CD4-positive, alpha-beta T cell (primary cell): ENCODE data around the gene TMSB15A. TPM values are rescaled to one million over a fixed set of nuclear protein-coding genes. Genes with fewer than 3 reads are reported as not detected.
"Not testable (repeated sequence)": the region's sequence is repeated elsewhere in the genome, so short reads cannot be mapped to it uniquely, and the experiment has no call there.

Source experiments
- ATAC-seq: fragments of 200-7000 bp; cut with Tn5 transposase; one replicate; pipeline ENCODE4 v1.10.0; 2022; ENCODE audit warnings: mild to moderate bottlenecking; ENCODE audit not compliant: poor library complexity
- CTCF ChIA-PET: fragments of 350-600 bp; sonication (Branson Sonifier 250); formaldehyde crosslinking; loops from one replicate; lab custom pipeline; 2021; ENCODE audit warnings: antibody characterized with exemption, inconsistent platforms; lab: Charles Lee
- POLR2A ChIA-PET: fragments of 350-600 bp; sonication (Branson Sonifier 250); formaldehyde crosslinking; loops from one replicate; lab custom pipeline; 2021; ENCODE audit warnings: antibody characterized with exemption, inconsistent platforms; lab: Charles Lee
- DNase-seq, 14 experiments: peaks; one replicate each; pipeline ENCODE4 v3.0.0-alpha.2; 2013 to 2020; ENCODE audit warnings: mixed read lengths in 2 of 14
- H3K27ac ChIP-seq, 2 donors: one replicate each; pipeline versions ENCODE4 v1.5.1 to v1.7.0; 2013; ENCODE audit warnings: low read length in 2 of 2, low read depth in 1 of 2, mild to moderate bottlenecking in 1 of 2
- H3K27me3 ChIP-seq, 2 experiments: 1 replicate in 1 of 2; 2 replicates in 1 of 2; pipeline versions ENCODE4 v1.6.1 to v1.7.0; 2013; ENCODE audit warnings: low read length in 2 of 2, control low read depth in 1 of 2, mild to moderate bottlenecking in 1 of 2, moderate library complexity in 1 of 2; ENCODE audit not compliant: insufficient read depth in 2 of 2, control insufficient read depth in 1 of 2
- H3K36me3 ChIP-seq: one replicate; pipeline ENCODE4 v1.6.1; 2013; ENCODE audit warnings: low read length, control low read depth; ENCODE audit not compliant: insufficient read depth
- H3K4me1 ChIP-seq: one replicate; pipeline ENCODE4 v1.6.1; 2013; ENCODE audit warnings: low read length, control low read depth; ENCODE audit not compliant: insufficient read depth
- H3K4me3 ChIP-seq: one replicate; pipeline ENCODE4 v1.5.1; 2013; ENCODE audit warnings: mild to moderate bottlenecking, low read length, moderate library complexity
- H3K9me3 ChIP-seq, 2 experiments: 1 replicate in 1 of 2; 2 replicates in 1 of 2; pipeline versions ENCODE4 v1.6.1 to v1.7.0; 2013; ENCODE audit warnings: low read length in 2 of 2, mild to moderate bottlenecking in 2 of 2, control low read depth in 1 of 2, moderate library complexity in 1 of 2; ENCODE audit not compliant: control insufficient read depth in 1 of 2, insufficient read depth in 1 of 2
- H3K27ac Mint-ChIP-seq: one replicate; pipeline ENCODE4 v1.8.0; 2020; ENCODE audit warnings: mixed read lengths
- H3K27me3 Mint-ChIP-seq: one replicate; pipeline ENCODE4 v1.8.0; 2021; ENCODE audit warnings: mixed read lengths
- H3K36me3 Mint-ChIP-seq: one replicate; pipeline ENCODE4 v1.8.0; 2021; ENCODE audit warnings: low read depth, mixed read lengths
- H3K4me1 Mint-ChIP-seq: one replicate; pipeline ENCODE4 v1.8.0; 2021; ENCODE audit warnings: low read depth, mixed read lengths
- H3K4me3 Mint-ChIP-seq: one replicate; pipeline ENCODE4 v1.8.0; 2020; ENCODE audit warnings: mild to moderate bottlenecking, mixed read lengths
- H3K9me3 Mint-ChIP-seq: one replicate; pipeline ENCODE4 v1.8.0; 2020; ENCODE audit warnings: mixed read lengths
- CTCF ChIP-seq: fragments of 200-600 bp; IDR thresholded peaks from one replicate; pipeline ENCODE4 v1.8.0; 2022; ENCODE audit warnings: antibody characterized with exemption, mild to moderate bottlenecking
- intact Hi-C, 2 experiments: fragments of 100-400 bp; cut with DNase I in 1 of 2; cut with micrococcal nuclease in 1 of 2; formaldehyde crosslinking; loops; one replicate each; pipeline versions ENCODE4 v1.15.1 to v1.9.0; 2023 to 2025; cut with DNase I, micrococcal nuclease
- total RNA-seq, 174 experiments: library from RNA in 2 of 174; stranded (reverse) in 2 of 174; gene quantifications; one replicate each; pipeline ENCODE4 v1.2.3 and lab custom pipeline; 2021 to 2026

The TMSB15A gene
- total RNA-seq, 2 experiments from 2014 or later, result not detected

DNA sequence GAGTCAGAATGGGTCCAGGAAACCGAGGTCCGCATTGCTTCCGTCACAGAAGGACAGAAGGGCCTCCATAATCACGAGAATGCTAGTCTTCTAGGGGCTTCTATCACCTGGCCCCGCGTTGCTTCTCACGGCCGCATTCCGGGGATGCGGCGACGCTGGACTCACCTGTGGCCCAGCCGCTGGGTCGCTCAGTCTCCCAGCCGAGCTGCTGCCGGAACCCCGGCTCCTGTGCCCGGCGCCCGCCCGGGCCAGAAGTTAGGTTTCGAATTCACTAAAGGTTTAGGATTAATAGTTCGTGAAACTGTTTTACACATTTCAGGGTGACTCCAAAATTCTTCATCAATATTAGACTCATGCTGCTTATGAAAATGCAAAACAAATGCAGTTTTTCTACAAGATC lies 31.7 kb upstream of the TMSB15A start:
- no peak overlapping the region for H3K27ac Mint-ChIP-seq
- H3K27me3 Mint-ChIP-seq, result peaks cover 22% of the 10 kb centered on the region
- no peaks in the 10 kb centered on the region for H3K9me3 Mint-ChIP-seq
- H3K4me1 ChIP-seq, result peaks cover 3% of the 10 kb centered on the region
- H3K4me3 ChIP-seq, result no peak overlapping the region
- H3K36me3 ChIP-seq, result no peaks in the 10 kb centered on the region
- intact Hi-C loops, result no loop called here
- no peaks in the 10 kb centered on the region for H3K4me1 Mint-ChIP-seq
- ATAC-seq (no peak), DNase-seq (no peak)
- CTCF ChIA-PET, result no interaction called here
- H3K27me3 ChIP-seq, result no peaks in the 10 kb centered on the region
- no peak overlapping the region for H3K4me3 Mint-ChIP-seq
- H3K36me3 Mint-ChIP-seq, result no peaks in the 10 kb centered on the region
- H3K9me3 ChIP-seq, result no peaks in the 10 kb centered on the region
- TF ChIP-seq CTCF, result no peak
- POLR2A ChIA-PET, result no interaction called here
- H3K27ac ChIP-seq, result no peak overlapping the region

DNA sequence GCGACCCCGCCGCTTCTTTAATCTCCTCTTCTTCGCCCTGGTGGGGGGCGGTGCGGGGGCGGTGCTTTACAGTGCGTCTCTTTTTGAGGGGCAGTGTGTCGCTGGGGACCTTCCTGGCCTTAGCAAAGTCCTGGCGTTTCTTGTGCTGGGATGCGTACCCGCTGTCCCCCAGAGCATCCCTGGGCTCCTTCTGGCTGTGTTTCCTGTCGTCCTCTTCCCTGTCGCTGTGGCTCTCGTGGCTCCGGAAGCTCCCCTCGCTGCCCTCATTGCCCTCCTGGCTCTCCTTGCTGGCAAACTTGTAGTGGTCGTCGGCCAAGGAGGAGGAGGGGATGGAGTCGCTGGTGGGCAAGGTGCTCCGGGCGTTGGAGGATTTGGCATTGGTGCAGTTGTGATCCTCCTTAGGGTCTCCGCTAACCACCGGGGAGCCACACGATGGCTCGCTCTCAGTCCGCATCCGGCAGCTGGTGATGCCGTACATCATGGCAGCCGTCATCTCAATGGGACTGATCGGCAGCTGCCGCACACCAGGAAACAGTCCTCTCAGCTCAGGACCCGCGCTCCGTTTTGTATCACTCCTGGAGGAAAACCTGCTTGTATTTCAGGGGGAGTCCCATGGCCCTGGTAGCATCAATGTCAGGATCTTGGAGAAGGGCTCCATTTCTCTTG lies 30.4 kb upstream of the TMSB15A start:
- intact Hi-C loops, result no loop called here
- no peaks in the 10 kb centered on the region for H3K9me3 ChIP-seq
- peaks cover 3% of the 10 kb centered on the region for H3K4me1 ChIP-seq
- Mint-ChIP-seq H3K27me3 (peaks cover 22% of the 10 kb centered on the region), H3K4me1 (no peaks in the 10 kb centered on the region), H3K27ac (no peak overlapping the region), H3K4me3 (peak overlapping the region; percentile 86), H3K36me3 (no peaks in the 10 kb centered on the region), H3K9me3 (no peaks in the 10 kb centered on the region)
- no peaks in the 10 kb centered on the region for H3K36me3 ChIP-seq
- ChIA-PET POLR2A (interaction anchor here (1.2 kb wide), 1 partner anchor 105 kb away, joined by 5 read pairs; no protein-coding TSS in a partner anchor), CTCF (no interaction called here)
- peak overlapping the region; percentile 60 for H3K4me3 ChIP-seq
- no peaks in the 10 kb centered on the region for H3K27me3 ChIP-seq
- peak in 6 of 14 experiments; percentile 0 to 18 (median 4) for DNase-seq
- peak; percentile 43 for ATAC-seq
- TF ChIP-seq CTCF, result no peak
- H3K27ac ChIP-seq, result no peak overlapping the region

DNA sequence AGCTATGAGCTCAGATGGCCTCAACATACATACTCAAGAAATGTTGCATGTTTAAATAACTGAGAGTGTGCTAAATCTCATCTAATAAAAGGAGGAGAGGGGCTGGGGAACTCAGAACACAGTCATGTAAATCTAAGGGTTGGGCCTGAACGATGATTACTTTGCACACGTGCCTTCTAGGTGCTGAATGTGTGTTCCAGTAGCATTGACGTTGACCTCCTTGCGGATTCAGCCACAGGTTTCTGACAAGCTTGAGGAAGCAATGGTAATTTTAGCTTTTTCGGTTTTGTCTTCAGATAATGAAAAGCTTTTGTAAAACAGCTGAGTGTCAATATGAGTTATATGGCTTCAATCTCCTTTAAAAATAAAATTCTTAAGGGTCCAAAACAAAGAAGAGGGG lies 29.6 kb upstream of the TMSB15A start:
- H3K9me3 Mint-ChIP-seq, H3K27me3 ChIP-seq, H3K9me3 ChIP-seq, POLR2A ChIA-PET, H3K36me3 ChIP-seq, intact Hi-C loops, H3K4me1 ChIP-seq, CTCF ChIA-PET, H3K4me1 Mint-ChIP-seq, DNase-seq, ATAC-seq, H3K4me3 ChIP-seq, H3K27ac Mint-ChIP-seq, H3K27ac ChIP-seq, H3K36me3 Mint-ChIP-seq: not testable (repeated sequence)
- Mint-ChIP-seq H3K27me3 (peaks cover 22% of the 10 kb centered on the region), H3K4me3 (peak overlapping the region; percentile 46)

GRCh38 chrX:102535958-102536357 lies 19.4 kb upstream of the TMSB15A start:
- peaks cover 0 to 2% of the 10 kb centered on the region in 2 experiments for H3K9me3 ChIP-seq
- DNase-seq (no peak), ATAC-seq (no peak)
- H3K27me3 ChIP-seq, result no peaks in the 10 kb centered on the region
- H3K4me1 ChIP-seq, result no peaks in the 10 kb centered on the region
- POLR2A ChIA-PET, result no interaction called here
- no peak for TF ChIP-seq CTCF
- Mint-ChIP-seq H3K9me3 (no peaks in the 10 kb centered on the region), H3K4me1 (no peaks in the 10 kb centered on the region), H3K27me3 (peaks cover 13% of the 10 kb centered on the region), H3K4me3 (no peak overlapping the region), H3K27ac (no peak overlapping the region), H3K36me3 (no peaks in the 10 kb centered on the region)
- CTCF ChIA-PET, result no interaction called here
- intact Hi-C loops, result no loop called here
- H3K4me3 ChIP-seq, result no peak overlapping the region
- no peaks in the 10 kb centered on the region for H3K36me3 ChIP-seq
- no peak overlapping the region for H3K27ac ChIP-seq
